Epithelial cell of esophagus (primary cell): ENCODE measurements around the gene SLX4.
"Not testable (repeated sequence)": the region's sequence is repeated elsewhere in the genome, so short reads cannot be mapped to it uniquely, and the experiment has no call there.

Experiments used
- DNase-seq: peaks from one replicate; pipeline ENCODE4 v3.0.0; 2010; ENCODE audit warnings: low read depth
- H3K4me3 ChIP-seq: 2 replicates; pipeline ENCODE4 v1.5.1; 2011; ENCODE audit warnings: mild to moderate bottlenecking, low read length, control low read depth
- TF ChIP-seq, protein P1 (sequence below): IDR thresholded peaks from 2 replicates; pipeline ENCODE4 v1.5.1; 2011; ENCODE audit warnings: low read depth, mild to moderate bottlenecking, low read length, control low read depth, inconsistent platforms; ENCODE audit not compliant: insufficient read depth; ENCODE audit errors: missing control alignments

The SLX4 gene, protein sequence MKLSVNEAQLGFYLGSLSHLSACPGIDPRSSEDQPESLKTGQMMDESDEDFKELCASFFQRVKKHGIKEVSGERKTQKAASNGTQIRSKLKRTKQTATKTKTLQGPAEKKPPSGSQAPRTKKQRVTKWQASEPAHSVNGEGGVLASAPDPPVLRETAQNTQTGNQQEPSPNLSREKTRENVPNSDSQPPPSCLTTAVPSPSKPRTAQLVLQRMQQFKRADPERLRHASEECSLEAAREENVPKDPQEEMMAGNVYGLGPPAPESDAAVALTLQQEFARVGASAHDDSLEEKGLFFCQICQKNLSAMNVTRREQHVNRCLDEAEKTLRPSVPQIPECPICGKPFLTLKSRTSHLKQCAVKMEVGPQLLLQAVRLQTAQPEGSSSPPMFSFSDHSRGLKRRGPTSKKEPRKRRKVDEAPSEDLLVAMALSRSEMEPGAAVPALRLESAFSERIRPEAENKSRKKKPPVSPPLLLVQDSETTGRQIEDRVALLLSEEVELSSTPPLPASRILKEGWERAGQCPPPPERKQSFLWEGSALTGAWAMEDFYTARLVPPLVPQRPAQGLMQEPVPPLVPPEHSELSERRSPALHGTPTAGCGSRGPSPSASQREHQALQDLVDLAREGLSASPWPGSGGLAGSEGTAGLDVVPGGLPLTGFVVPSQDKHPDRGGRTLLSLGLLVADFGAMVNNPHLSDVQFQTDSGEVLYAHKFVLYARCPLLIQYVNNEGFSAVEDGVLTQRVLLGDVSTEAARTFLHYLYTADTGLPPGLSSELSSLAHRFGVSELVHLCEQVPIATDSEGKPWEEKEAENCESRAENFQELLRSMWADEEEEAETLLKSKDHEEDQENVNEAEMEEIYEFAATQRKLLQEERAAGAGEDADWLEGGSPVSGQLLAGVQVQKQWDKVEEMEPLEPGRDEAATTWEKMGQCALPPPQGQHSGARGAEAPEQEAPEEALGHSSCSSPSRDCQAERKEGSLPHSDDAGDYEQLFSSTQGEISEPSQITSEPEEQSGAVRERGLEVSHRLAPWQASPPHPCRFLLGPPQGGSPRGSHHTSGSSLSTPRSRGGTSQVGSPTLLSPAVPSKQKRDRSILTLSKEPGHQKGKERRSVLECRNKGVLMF (N-terminal part only)

DNA sequence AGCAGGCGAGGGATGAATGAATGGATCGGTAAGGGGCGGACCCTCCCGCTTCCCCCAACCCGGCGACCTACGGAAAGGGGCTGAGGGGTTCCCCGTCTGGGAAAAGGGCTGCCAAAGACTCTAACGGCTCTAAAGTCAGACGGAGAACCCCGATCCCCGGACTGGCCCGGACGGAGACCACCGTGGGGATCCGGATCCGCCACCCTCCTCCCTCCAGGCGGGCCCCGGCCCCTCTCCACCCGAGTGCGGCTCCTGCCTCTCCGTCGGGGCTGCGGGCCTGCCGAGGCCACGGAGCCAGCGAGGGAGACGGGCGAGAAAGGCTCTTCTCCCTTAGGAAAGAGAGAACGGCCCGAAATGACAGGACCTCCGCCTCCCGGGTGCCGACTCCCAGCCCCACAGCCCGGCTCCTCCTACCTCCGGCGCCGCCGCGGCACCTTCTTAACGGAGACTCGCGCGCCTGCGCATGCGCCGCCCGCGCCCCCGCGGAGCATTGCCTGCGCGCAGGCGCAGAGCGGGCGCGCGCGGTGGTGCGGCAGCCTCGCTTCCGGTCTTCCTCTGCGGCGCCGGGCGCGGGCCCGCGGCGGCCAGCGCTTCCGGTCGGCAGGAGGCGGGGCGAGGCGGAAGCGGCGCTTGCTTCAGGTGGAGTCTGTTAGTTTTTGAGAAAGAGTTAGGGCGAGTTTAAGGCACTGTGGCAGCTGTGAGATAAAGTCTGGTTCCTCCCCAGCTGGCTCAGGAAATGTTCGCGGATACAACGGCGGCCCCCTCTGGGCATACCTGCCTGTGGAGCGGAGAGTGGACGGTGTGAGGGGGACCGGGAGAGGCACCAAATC lies at the start of gene SLX4:
Gene SLX4 (minus strand): TSS at position 461 of the 830 bp plus-strand sequence. CDS start 2,642 bp downstream, outside the sequence.
- TF ChIP-seq, protein P1, sequence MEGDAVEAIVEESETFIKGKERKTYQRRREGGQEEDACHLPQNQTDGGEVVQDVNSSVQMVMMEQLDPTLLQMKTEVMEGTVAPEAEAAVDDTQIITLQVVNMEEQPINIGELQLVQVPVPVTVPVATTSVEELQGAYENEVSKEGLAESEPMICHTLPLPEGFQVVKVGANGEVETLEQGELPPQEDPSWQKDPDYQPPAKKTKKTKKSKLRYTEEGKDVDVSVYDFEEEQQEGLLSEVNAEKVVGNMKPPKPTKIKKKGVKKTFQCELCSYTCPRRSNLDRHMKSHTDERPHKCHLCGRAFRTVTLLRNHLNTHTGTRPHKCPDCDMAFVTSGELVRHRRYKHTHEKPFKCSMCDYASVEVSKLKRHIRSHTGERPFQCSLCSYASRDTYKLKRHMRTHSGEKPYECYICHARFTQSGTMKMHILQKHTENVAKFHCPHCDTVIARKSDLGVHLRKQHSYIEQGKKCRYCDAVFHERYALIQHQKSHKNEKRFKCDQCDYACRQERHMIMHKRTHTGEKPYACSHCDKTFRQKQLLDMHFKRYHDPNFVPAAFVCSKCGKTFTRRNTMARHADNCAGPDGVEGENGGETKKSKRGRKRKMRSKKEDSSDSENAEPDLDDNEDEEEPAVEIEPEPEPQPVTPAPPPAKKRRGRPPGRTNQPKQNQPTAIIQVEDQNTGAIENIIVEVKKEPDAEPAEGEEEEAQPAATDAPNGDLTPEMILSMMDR: no peak
- H3K4me3 ChIP-seq: peak within 1 kb of the TSS; percentile 88
- DNase-seq: peak; percentile 92

DNA sequence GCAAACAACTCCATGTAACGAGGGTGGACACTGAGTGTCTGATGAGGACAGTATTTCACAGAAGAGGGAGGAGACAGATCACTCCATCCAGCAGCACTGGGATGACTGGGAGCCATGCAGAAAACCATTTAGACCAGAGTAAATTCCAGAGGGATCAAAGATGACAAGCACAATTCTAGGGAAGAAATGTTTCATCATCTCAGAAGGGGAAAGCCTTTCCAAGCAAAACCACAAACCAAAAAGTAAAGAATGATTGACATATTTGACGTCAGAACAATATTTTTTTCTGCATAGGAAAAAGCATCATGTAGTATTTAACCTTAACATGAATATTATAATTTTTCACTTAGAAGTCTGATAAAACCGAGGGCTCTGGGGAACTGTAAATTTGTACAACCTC lies 47.8 kb upstream of the SLX4 start:
- TF ChIP-seq, protein P1: no peak
- no peak for DNase-seq
- H3K4me3 ChIP-seq: no peak overlapping the region

DNA sequence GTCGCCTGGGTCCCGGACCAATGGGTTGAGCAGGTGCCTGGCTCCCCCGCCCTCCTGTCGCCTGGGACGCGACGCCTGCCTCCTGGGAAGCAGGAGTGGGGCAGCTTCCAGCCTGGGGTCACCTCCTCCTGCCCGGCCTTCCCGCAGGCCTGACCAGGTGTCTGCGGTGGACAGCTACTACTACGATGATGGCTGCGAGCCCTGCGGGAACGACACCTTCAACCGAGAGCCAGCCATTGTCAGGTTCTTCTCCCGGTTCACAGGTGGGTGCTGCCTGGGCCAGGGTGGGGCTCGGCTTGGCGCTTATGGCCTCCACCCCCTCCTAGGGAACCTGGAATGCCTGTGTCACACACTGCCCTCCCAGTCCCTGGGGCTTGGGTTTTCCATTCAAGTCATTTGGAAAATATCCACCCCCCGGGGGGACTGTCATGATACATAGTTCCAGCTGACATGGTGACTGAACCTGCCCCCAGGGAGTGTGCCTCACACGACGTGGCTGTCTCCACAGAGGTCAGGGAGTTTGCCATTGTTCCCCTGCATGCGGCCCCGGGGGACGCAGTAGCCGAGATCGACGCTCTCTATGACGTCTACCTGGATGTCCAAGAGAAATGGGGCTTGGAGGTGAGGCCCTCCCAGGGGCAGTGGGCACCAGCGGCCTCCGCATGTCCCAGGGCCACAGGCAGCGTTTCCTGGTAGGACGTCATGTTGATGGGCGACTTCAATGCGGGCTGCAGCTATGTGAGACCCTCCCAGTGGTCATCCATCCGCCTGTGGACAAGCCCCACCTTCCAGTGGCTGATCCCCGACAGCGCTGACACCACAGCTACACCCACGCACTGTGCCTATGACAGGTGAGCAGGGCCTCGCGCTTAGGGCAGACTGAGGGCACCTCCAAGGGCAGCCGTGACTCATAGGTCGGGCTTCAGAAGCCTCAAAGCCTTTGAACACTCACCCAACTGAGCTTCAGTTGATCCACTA lies 45.4 kb upstream of the SLX4 start:
- H3K4me3 ChIP-seq: no peak overlapping the region
- no peak for DNase-seq
- TF ChIP-seq, protein P1: no peak

DNA sequence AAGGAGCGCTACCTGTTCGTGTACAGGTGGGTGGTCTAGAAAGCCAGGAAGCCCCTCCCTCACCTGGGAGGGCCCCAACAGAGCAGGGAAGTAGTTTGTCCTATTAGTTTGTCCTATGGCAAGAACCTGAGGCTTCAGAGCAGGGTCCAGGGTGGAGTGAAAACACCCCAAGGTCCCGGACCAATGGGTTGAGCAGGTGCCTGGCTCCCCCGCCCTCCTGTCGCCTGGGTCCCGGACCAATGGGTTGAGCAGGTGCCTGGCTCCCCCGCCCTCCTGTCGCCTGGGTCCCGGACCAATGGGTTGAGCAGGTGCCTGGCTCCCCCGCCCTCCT lies 44.7 kb upstream of the SLX4 start:
- DNase-seq, H3K4me3 ChIP-seq: not testable (repeated sequence)

DNA sequence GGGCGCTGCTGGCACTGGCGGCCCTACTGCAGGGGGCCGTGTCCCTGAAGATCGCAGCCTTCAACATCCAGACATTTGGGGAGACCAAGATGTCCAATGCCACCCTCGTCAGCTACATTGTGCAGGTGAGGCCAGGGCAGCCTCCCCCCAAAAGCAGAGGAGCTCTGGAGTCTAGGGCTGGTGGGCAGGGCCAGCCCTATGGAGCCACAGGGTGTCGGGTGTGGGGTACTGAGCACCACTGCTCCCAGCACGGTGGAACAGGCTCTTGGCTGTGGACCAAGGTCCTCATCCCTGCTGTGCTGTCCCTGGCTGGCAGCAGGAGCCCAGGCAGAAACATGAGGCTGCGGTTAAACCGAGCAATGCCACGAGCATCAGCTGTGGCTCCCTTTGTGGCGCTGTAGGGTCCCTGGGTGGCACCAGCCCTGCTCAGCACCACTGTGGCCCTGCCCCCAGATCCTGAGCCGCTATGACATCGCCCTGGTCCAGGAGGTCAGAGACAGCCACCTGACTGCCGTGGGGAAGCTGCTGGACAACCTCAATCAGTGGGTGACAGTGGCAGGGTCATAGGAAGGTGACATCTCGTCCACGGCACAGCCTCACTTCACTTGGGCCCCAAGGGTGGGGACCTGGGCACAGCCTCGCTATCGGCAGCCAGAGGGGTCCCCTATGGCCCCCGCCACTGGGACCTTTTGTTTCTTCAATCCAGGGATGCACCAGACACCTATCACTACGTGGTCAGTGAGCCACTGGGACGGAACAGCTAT lies 44.2 kb upstream of the SLX4 start:
- TF ChIP-seq, protein P1: no peak
- DNase-seq: no peak
- H3K4me3 ChIP-seq: no peak overlapping the region

DNA sequence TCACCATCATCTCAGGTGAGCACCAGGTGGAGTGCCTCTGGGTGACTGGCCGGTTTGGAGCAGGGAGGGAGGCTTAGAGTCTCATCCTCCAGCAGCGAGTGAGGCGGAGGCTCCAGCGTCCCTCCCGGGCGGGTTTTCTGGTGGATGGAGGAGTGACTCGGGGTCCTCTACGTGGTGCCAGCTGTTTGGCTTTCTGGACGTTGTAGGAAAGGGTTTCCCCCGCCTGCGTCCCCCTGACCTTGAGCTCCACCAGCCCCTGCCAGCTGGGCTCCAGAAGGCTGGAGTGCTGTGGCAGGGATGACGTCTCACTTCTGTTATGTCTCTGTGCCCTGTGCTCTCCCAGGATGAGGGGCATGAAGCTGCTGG lies 43.6 kb upstream of the SLX4 start:
- TF ChIP-seq, protein P1: no peak
- no peak overlapping the region for H3K4me3 ChIP-seq
- no peak for DNase-seq
